ENCODE results near the gene KCTD11.

KCTD11 gene

DNA sequence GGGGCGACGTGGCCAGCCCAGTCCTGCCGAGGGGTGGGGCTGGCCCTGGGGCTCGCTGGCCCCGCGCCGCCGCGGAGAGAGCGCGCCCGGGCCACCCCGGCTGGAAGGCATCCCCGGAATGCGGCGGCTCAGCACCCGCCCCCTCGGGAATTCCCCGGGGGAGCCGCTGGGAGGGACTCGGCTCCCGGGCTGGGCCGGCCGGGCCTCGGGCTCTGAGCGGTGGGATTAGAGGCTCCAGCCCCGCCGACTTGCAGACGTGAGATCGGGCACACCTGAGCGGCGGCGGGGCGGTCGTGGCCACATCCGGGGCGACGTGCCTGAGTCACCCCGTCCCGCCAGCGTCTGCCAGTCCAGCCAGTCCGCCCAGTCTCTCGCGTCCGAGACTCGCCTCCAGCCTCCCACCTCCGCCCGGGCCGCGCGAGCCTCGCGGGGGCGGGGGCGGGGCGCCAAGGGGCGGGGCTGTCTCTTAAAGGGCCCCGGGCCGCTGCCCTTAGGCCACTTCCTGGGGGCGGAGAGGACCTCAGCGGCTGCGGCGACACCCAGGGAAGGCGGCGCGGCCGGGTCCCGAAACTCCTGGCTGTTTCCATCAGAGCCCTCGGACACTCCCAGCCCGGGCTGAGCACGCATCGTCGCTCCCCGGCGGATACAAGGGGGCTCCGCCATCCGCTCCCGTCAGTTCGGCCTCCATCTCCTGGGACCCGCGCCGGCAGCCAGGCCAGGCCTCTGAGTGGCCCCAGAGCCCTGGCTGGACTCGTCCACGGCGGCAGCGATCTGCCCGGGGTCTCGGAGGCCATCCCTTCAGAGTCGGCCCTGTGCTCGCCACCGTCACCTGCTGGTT lies at the start of gene KCTD11:
KCTD11 (plus strand) TSS at position 498 of the 838 bp plus-strand sequence.
- no peak for DNase-seq

DNA sequence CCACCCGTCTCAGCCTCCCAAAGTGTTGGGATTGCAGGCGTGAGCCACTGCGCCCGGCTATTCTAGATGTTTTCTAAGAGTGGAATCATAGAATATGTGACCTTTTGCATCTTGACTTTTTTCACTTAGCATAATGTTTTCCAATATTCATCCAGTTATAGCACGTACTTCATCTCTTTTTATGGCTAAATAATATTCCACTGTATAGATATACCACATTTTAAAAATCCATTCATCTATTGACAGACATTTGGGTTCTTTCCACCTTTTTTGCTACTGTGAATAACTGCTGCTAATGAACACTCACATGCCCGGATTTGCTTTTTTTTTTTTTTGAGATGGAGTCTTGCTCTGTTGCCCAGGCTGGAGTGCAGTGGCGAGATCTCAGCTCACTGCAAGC lies 47.8 kb upstream of the KCTD11 start:
- no peak for DNase-seq

DNA sequence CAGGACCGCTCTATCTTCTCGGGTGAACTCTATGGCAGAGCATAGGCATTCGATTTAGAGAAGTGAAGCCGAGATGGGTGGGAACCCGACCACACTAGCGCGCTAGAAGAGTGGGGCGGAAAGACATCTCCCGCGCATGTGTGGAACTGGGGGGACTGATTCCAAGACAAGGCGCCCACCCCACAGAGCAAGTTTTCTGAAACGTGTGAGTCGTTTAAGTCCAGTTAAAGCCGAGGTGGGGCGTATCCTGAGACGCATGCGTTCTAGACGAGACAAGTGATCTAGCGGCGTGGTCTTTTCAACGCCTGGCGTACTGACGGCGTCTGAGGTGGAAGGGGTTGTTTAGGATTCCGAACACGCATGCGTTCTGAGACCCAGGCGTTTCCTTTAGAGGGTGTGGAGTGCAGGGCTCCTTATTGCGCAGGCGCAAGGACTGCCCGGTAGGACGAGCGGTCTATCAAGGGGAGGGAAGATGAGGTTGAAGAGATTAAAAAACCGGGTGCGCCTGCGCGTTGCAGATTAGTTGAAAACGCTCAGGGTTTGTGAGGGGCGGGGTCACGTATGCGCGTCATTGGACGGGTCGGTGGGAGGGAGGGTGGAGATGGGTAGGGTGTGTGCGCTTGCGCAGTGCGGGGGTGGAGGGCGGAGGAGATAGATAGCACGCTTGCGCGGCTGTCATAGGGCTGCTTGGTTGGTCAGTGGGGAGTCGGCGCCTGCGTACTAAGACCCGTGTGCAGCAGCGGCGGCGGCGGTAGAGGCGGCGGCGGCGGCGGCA lies 44.9 kb upstream of the KCTD11 start, which contains the start of gene EIF5A:
EIF5A (plus strand) TSS at position 718 of the 775 bp plus-strand sequence. CDS start 2,008 bp downstream, outside the sequence.
- DNase-seq: peak; percentile 99

DNA sequence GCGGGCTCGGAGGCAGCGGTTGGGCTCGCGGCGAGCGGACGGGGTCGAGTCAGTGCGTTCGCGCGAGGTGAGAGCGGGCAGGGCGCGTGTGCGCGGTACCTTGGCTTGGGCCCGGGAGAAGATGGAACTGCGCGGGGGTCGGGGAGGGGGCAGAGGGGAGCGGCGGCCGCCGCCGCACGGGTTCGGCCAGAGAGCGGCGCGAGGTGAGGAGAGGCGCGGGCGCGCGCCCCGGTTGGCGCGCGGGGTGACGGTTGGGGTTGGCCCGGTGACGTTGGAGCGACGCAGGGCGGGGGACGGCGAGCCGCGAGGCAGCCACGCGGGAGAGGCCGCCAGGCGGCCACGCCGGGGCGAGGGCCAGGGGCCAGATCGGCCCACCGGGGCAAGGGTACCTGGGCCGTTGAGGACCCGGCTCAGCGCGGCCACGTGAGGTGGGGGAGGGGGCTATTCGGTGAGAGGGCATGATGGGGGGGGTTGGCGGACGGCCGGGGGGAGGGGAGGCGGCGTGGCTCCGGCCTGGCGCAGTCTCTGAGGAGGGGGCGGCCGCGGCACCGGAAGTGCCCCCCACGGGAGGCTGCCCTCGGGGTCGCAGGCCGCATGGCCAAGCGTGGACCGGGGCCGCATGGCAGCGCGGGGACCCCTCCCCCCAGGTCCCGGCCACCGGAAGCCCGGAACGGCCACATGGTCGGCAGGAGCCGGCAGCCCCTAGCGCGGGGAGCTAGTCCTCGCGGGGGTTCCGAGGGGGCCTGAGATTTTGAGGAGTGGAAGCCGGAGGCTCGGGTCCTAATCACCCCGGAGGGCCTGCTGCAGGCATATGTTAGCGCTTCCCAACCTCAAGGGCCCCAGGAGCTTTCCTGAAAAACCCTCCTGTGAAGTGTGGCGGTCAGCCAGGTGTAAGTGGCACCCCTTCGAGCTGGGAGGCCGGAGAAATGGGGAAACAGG lies 44.0 kb upstream of the KCTD11 start:
- no peak for DNase-seq

DNA sequence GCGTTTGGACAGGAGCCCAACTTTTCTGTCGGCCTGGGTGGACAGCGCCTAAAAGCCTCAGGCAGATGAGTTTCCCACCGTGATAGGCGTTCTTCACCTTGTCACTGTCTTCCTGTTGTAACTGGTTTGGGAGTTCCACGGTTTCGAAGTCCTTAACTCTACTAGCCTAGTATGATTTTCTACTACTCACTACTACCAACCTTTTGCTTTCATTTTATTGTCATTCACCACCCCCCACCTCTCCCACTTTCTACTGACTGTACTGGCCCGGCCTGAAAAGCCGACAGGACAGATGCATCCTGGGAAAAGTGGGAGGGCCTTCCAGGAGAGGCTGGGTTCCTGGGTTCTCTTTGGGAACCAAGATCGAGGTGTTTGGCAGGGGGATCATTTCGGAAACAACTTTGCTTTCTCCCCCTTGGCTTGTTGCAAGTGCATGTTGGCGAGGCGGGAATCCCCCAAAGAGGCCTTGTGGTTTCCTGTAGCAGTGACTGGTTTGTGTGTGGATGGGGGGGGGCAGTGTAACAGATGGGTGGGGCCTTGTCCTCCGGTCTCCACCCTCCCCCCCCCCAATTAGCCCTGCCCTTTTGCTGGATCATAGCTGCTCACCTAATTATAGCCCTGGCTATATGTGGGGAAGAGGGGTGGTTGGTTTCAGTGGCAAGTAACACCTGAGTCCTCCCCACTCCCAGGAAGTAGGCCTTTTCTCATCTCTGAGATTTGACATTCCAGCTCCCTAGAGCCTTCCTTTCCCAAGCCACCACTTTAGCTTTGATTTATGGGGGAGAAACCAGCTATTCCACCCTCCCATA lies 43.1 kb upstream of the KCTD11 start:
- peak; percentile 60 for DNase-seq

DNA sequence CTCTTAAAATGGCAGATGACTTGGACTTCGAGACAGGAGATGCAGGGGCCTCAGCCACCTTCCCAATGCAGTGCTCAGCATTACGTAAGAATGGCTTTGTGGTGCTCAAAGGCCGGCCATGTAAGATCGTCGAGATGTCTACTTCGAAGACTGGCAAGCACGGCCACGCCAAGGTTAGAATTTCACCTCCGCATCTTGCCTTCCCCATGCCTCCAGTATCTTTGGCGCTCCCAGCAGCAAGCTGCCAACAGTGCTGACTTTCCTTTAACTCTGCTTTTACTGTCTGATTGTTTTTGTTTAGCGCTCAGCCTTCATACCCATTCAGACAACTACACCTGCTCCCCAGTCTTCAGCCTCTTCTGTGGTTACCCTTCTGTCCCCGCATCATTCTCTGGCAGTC lies 42.3 kb upstream of the KCTD11 start:
- DNase-seq: no peak

DNA sequence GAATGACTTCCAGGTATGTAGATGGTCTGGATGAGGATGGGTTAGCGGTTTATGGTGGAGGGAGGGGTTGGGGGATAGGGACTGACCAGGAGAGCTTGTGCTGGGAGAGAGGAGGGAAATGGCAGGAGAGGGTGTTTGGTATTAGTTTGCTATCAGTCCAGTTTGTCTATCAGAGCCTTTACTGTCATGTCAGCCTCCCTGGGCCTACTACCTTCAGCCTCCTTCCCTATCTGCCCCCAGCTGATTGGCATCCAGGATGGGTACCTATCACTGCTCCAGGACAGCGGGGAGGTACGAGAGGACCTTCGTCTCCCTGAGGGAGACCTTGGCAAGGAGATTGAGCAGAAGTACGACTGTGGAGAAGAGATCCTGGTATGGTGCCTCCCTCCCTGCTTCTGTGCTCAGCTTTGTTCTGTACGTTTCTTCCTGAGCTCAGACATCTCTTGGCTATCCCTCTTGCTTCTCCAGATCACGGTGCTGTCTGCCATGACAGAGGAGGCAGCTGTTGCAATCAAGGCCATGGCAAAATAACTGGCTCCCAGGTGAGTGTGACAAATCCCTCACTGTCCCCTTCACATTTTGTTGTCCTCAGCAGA lies 40.8 kb upstream of the KCTD11 start:
- no peak for DNase-seq

DNA sequence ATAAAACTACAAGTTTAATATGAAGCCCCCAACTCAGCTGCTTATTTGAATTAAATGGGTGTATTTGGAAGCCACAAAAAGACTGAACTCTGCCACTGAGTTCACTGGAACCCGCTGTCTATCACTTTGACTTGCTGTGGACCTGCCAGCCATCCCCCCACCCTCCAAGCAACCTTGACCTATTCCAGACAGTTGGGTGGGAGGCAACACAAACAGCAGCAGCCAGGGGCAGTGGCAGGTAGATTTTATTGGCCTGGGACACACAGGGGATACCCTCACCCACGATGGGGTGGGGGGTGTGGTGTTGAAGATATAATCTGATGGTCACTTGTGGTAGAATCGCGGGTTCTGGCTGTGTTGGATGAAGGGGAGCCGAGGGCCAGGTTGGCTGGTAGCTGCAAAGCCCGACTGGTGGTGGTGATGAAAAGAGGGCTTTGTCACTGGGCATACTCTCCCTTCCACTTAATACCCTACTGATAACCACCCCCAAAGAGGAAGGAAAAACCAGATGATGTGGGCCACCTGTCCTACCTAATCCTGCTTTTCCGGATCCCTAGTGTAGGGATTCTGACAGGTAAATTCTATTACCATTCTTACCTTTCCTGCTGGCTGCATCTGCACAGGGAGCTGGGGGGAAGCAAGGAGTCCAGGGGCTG lies 39.4 kb upstream of the KCTD11 start:
- DNase-seq: no peak

DNA sequence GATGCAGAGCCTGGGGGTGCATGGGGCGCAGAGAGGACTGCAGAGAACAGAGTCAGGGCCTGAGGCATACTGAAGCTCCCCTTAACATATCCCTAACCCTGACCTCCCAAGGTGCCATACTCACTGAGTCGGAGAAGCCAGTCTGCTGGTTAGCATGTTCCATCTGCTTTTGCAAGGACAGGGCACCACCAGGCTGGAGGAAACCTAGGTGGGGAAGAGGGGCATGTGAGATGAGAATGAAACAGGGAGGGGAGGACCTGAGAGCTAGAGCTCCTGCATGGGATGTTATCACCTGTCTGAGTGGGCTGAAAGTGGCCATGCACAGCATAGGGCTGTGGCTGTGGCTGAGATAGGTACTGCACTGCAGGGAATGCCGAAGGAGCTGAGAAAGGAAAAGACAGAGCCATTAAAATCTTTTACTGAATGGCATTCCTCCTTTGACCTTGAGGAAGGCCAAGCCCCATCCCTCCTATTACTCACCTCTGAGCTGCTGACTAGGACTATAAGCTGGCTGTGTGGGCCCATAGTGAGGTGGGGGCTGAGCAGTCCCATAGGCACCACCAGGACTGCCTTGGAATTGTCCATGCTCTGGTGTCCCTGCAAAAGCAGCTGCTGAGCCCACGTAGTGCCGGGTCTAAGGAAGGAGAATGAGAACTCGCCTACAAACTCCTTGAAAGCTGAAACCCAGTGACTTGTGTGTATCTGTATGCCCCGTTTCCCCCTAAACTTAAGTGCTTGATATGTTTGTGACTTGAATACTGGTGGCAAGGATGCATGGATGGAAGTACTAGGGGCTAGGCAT lies 38.7 kb upstream of the KCTD11 start:
- no peak for DNase-seq

DNA sequence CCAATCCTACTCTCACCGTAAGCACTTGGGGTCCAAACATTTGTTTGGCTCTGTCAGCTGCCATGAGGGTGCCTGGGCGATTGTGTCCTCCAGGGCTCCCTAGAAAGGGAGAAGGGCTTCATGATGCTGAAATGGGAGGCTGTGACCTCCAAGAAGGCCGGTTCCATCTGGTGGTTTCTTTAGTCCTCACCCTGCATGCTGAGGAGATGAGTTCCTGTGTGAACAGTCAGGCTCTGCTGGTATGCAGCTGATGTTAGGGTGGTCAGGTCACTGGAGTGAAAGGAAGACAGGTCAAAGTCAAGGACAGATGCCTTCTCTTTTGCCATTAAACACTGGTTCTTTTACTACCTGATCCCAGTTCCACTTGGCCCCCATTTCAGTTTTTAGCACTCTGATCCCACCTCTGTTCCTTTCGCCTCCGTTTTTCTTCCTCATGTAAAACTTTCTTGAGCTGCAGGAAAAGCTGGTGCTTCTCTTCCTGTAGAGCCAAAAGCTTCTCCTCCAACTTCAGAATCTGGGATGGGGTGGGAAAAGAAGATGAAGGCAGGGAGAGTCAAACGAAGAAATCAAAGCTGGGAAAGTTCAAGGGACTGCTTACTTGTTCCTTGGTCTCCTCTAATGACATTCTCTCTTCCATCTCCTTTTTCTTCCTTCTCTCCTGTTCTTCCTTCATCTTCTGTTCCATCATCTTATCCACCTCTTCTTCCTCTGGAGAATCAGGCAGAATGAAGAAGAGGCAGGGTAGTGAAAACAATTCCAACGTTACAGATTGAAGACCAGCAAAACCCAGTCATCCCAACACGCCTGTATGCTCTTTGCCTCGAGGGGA lies 37.9 kb upstream of the KCTD11 start:
- no peak for DNase-seq

DNA sequence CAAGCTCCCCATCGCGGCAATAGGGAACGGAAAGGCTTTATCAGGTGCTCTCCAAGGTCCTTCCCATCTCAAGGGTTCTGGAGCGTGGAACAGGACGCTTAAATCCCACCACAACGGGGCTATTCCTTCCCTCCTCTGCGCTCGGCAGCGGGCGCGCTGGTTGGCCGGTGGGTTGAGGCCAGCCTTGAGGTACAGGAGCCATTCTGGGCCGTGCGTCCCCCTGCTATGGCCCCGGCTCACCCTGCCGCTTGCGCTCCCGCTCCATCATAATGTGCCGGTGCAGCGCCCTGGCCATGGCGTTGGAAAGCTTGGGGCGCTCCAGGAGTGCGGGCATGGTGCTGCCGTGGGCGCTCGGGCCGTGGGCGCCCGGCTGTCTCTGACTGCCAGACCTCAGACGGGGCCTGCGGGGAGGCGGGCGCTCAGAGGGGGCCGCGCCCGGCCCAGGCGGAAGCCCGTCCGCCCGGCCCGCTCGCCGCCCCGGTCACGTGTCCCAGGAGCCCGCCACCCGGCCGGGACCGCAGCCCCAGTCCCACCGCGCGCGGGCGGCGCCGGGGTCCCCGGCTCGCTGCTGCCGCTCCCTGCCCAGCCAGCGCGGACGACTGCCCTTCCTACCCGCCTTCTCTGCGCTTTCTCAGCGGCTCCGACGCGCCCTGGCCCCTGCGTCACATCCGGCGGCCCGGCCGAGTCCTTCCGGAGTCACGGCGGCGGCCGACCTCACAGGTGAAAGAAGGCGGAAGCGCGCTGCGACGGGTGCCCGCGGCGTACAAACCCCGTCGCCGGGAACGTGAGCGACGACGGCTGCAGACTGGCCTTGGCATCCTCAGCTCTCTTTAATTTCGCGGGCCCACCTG lies 37.0 kb upstream of the KCTD11 start, which contains the start of gene GPS2:
GPS2 (minus strand) TSS at position 642 of the 851 bp plus-strand sequence; CDS start at position 334, 308 bp downstream.
- DNase-seq: peak; percentile 87

DNA sequence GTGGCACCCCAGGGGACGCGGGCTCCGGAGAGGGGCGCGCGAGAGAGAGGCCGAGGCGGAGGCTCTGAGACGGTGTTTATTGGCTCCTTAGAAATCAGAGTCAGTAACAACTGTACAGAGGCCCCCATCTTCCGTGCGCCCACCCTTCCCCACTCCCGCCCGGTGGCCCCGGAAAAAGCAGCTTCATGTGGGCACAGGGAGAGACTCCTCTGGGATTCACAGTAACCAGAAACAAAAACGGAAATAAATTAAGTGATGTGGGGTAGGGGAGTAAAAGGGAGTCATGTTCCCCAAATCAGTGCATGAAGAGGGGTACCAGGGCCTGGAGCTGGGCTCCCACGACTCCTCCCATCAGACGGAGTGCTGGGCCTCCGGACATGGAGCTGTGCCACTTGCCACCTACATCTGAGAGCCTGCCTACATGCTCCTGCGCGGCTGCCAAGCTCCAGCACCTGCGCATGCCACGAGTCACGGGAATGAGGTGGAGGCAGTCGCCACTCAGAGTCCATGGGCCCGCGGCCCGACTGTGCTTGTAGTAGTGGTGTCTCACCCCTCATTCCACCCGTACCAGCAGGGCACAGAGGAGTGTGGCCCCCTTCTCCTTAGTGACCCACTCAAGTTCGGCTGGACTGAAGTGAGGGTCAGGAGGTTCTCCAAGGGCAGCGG lies 36.3 kb upstream of the KCTD11 start:
- DNase-seq: no peak

DNA sequence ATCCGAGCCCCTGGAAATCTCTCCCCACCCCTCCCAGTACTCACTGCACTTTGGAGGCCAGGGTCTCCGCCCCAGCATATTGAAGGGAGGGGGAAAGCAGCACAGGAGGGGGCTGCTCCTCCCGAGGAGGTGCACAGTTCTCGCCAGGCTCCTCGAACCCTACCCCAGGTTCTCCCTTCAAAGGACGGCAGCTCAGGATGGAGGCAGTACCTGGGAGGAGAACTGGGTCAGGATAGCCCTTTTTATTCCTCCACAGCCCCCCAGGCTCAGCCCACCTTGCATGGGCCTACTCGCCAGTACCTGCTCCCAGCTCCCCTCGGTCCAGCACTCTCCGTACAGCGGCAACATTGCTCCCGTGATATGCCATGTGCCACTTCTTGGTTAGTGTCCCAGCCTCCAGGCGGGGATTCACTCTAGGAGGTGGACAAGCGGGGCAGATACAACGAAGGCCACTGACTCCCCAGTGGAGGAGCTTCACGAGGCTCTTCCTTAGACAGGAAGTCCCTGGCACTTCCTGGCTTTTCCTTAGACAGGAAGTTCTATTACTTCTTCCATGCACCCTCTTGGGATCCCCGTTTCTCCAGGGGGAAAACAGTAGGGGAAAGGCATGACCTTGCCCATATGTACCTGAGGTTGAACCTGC lies 34.7 kb upstream of the KCTD11 start:
- no peak for DNase-seq

DNA sequence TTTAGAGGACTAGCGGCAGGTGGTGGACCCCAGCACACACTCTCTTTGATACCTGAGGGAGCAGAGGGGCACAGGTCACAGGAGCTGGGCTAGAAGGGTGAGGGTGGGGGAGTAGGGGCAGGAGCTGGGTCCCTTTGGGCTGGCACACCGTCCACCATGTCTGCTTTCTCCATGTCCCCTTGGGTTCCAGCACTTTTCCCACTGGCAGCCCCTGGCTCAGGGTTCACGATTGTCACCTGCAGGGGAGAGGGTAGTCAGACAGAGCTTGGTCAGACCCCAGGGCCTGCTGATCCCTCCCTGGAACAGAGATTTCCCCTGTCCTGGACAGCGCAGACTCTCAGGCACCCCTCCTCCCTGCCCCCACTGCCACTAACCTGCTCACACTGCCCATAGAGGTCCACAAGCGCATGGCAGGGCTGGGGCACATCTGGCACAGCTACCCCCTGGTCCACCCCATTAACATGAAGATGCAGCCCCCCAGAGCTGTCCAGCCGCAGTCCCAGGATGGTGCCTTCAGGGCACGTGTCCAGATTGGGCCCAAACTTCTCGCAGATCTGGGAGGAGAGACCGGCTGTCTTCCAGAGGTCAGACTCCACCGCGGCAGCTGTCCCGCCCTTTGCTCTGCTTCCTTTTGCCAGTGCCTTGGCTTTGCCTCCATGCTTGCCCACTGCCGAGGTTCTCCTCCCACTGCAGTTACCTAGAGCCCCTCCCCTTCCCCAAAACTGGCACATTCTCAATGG lies 33.7 kb upstream of the KCTD11 start:
- DNase-seq: no peak

DNA sequence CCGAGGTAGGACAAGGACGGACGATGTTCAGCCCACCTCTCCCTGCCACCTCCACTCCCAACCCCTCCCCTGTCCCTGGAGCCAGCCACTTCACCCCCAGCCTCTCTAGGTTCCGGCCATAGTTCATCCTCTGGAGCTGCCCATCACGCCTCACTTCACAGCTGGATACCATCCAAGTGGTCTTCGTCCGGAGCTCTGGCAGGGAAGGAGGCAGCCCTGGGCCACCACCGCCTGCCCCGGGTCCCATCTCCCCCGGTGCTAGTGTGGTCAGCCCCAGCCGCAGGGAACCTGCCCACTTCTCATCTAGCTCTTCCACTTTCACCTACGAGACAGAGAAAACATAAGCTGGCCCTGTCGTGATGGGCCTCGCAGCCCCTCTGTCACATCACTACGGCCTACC lies 30.5 kb upstream of the KCTD11 start:
- DNase-seq: no peak

DNA sequence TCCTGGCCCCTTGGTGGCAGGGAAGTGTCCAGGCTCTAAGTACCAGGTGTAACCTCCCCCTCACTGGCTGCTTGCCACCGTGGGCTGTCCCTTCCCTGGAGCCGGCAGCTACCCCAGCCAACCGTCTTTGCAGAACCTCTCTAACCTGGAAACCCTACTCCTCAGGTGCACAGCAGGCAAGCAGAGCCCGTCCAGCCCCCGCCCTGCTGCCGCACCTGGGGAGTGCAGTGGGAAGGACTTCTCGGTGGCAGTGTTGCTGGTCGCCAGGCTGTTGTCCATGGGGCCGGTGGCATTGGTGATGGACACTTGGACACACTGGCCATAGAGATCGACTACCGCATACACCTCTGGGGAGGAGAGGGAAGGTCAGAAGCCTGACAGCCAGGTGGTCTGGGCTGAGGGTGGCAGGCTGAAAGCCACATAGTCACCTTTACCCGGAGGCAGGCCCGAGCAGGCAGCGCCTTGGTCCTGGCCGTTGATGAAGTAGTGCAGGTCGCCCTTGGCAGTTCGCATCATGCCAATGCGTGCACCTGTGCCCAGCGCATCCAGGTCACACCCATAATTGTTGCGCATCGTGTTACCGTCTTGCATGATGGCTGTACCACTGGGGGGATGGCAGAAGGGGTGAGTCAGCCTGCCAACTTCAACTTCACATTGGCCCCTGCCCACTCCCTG lies 29.3 kb upstream of the KCTD11 start:
- DNase-seq: no peak

All from NCI-H1436 (cell line).